ENCODE data around the gene DHRS3. TPM values are rescaled to one million over a fixed set of nuclear protein-coding genes. Genes with fewer than 3 reads are reported as not detected.

The DHRS3 gene
- total and polyA plus RNA-seq, 10 of the 15 experiments (the other 5 are each of a cell fraction or from before 2014, with no cell fraction given) = 0.23 to 29.7 (median 1.2) TPM

GRCh38 chr1:12556368-12556930 is 61.6 kb downstream of the DHRS3 start:
- SMC1A ChIA-PET (ENCODE audit: uncharacterized antibody, unreplicated experiment) = no interaction called here
- no peak for FAIRE-seq
- in situ Hi-C loops (cut with MboI) (no loop called here), intact Hi-C loops (cut with micrococcal nuclease; ENCODE audit: unreplicated experiment) (no loop called here)
- H3K4me1 ChIP-seq (ENCODE audit: control insufficient read depth, insufficient read depth, low read length) = no peaks in the 10 kb centered on the region
- no peak overlapping the region for H2AFZ ChIP-seq (ENCODE audit: control insufficient read depth, low read depth, low read length)
- no TSS peak for BruUV-seq (replicated peaks)
- no peaks in the 10 kb centered on the region for H3K36me3 ChIP-seq (ENCODE audit: control insufficient read depth in 2 of 2, insufficient read depth in 2 of 2, low read length in 1 of 2)
- no peak overlapping the region for H3K4me2 ChIP-seq (ENCODE audit: control insufficient read depth, insufficient read depth)
- no peaks in the 10 kb centered on the region for H3K79me2 ChIP-seq (ENCODE audit: control insufficient read depth, insufficient read depth, low read length)
- H3K27ac ChIP-seq (ENCODE audit: control insufficient read depth, insufficient read depth) = no peak overlapping the region
- DNase-seq (ENCODE audit: low read depth, low spot score) = no peak
- H3K9me3 ChIP-seq (replicated peaks; ENCODE audit: control insufficient read depth, insufficient read depth, low read length) = no peaks in the 10 kb centered on the region; the same call in 2 of the 3 replicates
- WGBS (ENCODE audit: insufficient coverage, insufficient replicate concordance, low lambda C conversion rate, missing lambda C conversion rate) = 19% methylated on average over 8 of the region's 9 CpGs
- H3K9ac ChIP-seq (ENCODE audit: control insufficient read depth, insufficient read depth, low read length) = no peak overlapping the region
- POLR2A ChIA-PET = no interaction called here
- TF ChIP-seq RBBP5 (conservative IDR thresholded peaks at IDR 0.05) = no peak
- TF ChIP-seq ASH2L (IDR thresholded peaks at IDR 0.05; ENCODE audit: borderline replicate concordance, low read depth) = no peak
- CTCF ChIA-PET = interaction anchor here (0.7 kb wide), 1 partner anchor 102 kb away, joined by 4 read pairs; no protein-coding TSS in a partner anchor
- no peak for ATAC-seq
- H4K20me1 ChIP-seq (ENCODE audit: control insufficient read depth, insufficient read depth) = no peaks in the 10 kb centered on the region
- no peaks in the 10 kb centered on the region; a peak in 1 of 4 replicates for H3K27me3 ChIP-seq (replicated peaks in 1 of 2; ENCODE audit: control insufficient read depth in 2 of 2, insufficient read depth in 2 of 2, low read length in 1 of 2)
- RAD21 ChIA-PET (ENCODE audit: unreplicated experiment) = no interaction called here
- H3K4me3 ChIP-seq = no peak overlapping the region

- H2AFZ ChIP-seq (ENCODE audit: control insufficient read depth, low read depth, low read length) = no peak overlapping the region
- intact Hi-C loops (cut with micrococcal nuclease; ENCODE audit: unreplicated experiment) = no loop called here
- H3K9me3 ChIP-seq (replicated peaks; ENCODE audit: control insufficient read depth, insufficient read depth, low read length) = no peaks in the 10 kb centered on the region; the same call in 2 of the 3 replicates
- no peak overlapping the region for H3K27ac ChIP-seq (ENCODE audit: control insufficient read depth, insufficient read depth)
- TF ChIP-seq KDM1A (IDR thresholded peaks at IDR 0.05; ENCODE audit: borderline replicate concordance) (no peak), TARDBP (IDR thresholded peaks at IDR 0.05; ENCODE audit: borderline replicate concordance) (no peak), E2F4 (IDR thresholded peaks at IDR 0.05; ENCODE audit: low read depth, low read length) (no peak), PML (IDR thresholded peaks at IDR 0.05; ENCODE audit: low read length) (no peak), BCLAF1 (IDR thresholded peaks at IDR 0.05) (no peak)
- H3K4me2 ChIP-seq (ENCODE audit: control insufficient read depth, insufficient read depth) = no peak overlapping the region
- no TSS peak for BruUV-seq (replicated peaks)
- H3K79me2 ChIP-seq (ENCODE audit: control insufficient read depth, insufficient read depth, low read length) = no peaks in the 10 kb centered on the region
- ChIA-PET RAD21 (ENCODE audit: unreplicated experiment) (no interaction called here), SMC1A (ENCODE audit: uncharacterized antibody, unreplicated experiment) (no interaction called here), CTCF (no interaction called here), POLR2A (no interaction called here)
- no peak for ATAC-seq
- H4K20me1 ChIP-seq (ENCODE audit: control insufficient read depth, insufficient read depth) = no peaks in the 10 kb centered on the region
- H3K36me3 ChIP-seq (ENCODE audit: control insufficient read depth in 2 of 2, insufficient read depth in 2 of 2, low read length in 1 of 2) = no peaks in the 10 kb centered on the region
- H3K9ac ChIP-seq (ENCODE audit: control insufficient read depth, insufficient read depth, low read length) = no peak overlapping the region
- no peaks in the 10 kb centered on the region for H3K4me1 ChIP-seq (ENCODE audit: control insufficient read depth, insufficient read depth, low read length)
- no peaks in the 10 kb centered on the region; a peak in 1 of 4 replicates for H3K27me3 ChIP-seq (replicated peaks in 1 of 2; ENCODE audit: control insufficient read depth in 2 of 2, insufficient read depth in 2 of 2, low read length in 1 of 2)
- WGBS (ENCODE audit: insufficient coverage, insufficient replicate concordance, low lambda C conversion rate, missing lambda C conversion rate) = 38% methylated on average over 13 of the region's 13 CpGs
- FAIRE-seq = no peak
- no peak for DNase-seq (ENCODE audit: low read depth, low spot score)
- H3K4me3 ChIP-seq = no peak overlapping the region
- in situ Hi-C loops (cut with MboI) = no loop called here
Measured at GRCh38 chr1:12555411-12556367, 62.3 kb downstream of the DHRS3 start.
